Pancreas (tissue), 10 donors: ENCODE measurements around the gene STPG4. TPM values are rescaled to one million over a fixed set of nuclear protein-coding genes. Genes with fewer than 3 reads are reported as not detected.
A peak's percentile ranks its signal among the peaks of the same experiment; 100 is the strongest.

Experiments
- ATAC-seq, 4 donors: fragments of 200-7000 bp; cut with Tn5 transposase; one replicate each; pipeline versions ENCODE4 v1.8.0 to v1.9.1; 2020; ENCODE audit warnings: mild to moderate bottlenecking in 4 of 4, moderate library complexity in 4 of 4
- DNase-seq, 6 donors: peaks; one replicate each; pipeline ENCODE4 v3.0.0-alpha.2; 2020
- FAIRE-seq: peaks from 2 replicates; lab custom pipeline; 2012; peaks lifted over from hg19 to GRCh38; lab: Jason Lieb, UNC
- H3K27ac ChIP-seq, 4 donors: fragments of 200-600 bp; sonication (generic); 1 replicate in 3 of 4; 2 replicates in 1 of 4; pipeline versions ENCODE4 v1.5.0 to v1.8.0; 2020
- H3K27me3 ChIP-seq, 4 donors: fragments of 200-600 bp; one replicate each; pipeline ENCODE4 v1.8.0; 2021
- H3K36me3 ChIP-seq, 3 donors: fragments of 200-600 bp; sonication (generic) in 1 of 3; one replicate each; pipeline versions ENCODE4 v1.5.0 to v1.8.0; 2020 to 2021
- H3K4me1 ChIP-seq, 3 donors: fragments of 200-600 bp; one replicate each; pipeline ENCODE4 v1.8.0; 2021
- H3K4me3 ChIP-seq, 4 donors: fragments of 200-600 bp; sonication (generic) in 2 of 4; one replicate each; pipeline versions ENCODE4 v1.5.0 to v1.8.0; 2020 to 2021
- H3K9me3 ChIP-seq, 4 donors: fragments of 200-600 bp; one replicate each; pipeline ENCODE4 v1.8.0; 2021
- CTCF ChIP-seq, 4 donors: fragments of 200-600 bp; sonication (generic) in 3 of 4; IDR thresholded peaks; one replicate each; pipeline versions ENCODE4 v1.5.0 to v1.8.0; 2021; ENCODE audit warnings: antibody characterized with exemption in 4 of 4
- WGBS, 2 donors: extraction: QIAGEN DNeasy Blood & Tissue Kit; methylation state at CpG; one replicate each; pipeline ENCODE4 v1.1.7; 2013; 5-methylcytosine and 5-hydroxymethylcytosine counted together
- intact Hi-C, 3 donors: fragments of 100-400 bp; cut with DNase I; formaldehyde crosslinking; loops; one replicate each; pipeline versions ENCODE4 v1.11.1 to v1.14.2; 2022
- polyA plus RNA-seq, 2 donors: library from polyadenylated mRNA; stranded (reverse); fragments of 200-250 nt; gene quantifications; one replicate each; pipeline ENCODE4 v1.2.3, GENCODE V29; 2013
- total RNA-seq, 6 donors: library from RNA; stranded (reverse); fragmentation: NEBNext Ultra II Directional in 4 of 6; extraction: Animal tissue kit (Norgen Biotek cat#: 25700) in 4 of 6; gene quantifications; one replicate each; pipeline versions ENCODE4 v1.2.1 to v1.2.4, GENCODE V29; 2021 to 2023
- donor health status: healthy with polysubstance abuse.
- donor health status: DM: no; HTN: no; CAD: no; lungs with moderate emphysema.
- donor health status: DM: no; HTN: no; CAD: no.
- donor health status: control.
- donor health status: control.
- donor health status: Bipolar disorder and iron deficiency.
- donor health status: DM: yes; HTN: yes; CAD: no.
- donor health status: DM: no; HTN: no; CAD: no.
- donor health status: DM: no; HTN: no; CAD: no.
- donor health status: DM: yes; HTN: yes; CAD: no.

The STPG4 gene
- total and polyA plus RNA-seq, 8 donors = not detected

- Histone ChIP-seq H3K4me1 (peaks cover 0 to 18% (median 8%) of the 10 kb centered on the region in 3 donors), H3K4me3 (no peak overlapping the region), H3K27me3 (no peaks in the 10 kb centered on the region), H3K27ac (no peak overlapping the region), H3K9me3 (no peaks in the 10 kb centered on the region), H3K36me3 (peaks cover 0 to 10% (median 0%) of the 10 kb centered on the region in 3 donors)
- ATAC-seq = no peak
- WGBS, 2 donors = 82 to 86% methylated on average over 14 of the region's 14 CpGs
- peak in 1 of 6 donors; percentile 66 for DNase-seq
- intact Hi-C loops = no loop called here
- no peak for FAIRE-seq
- no peak for TF ChIP-seq CTCF (IDR thresholded peaks at IDR 0.05)
Observed at GRCh38 chr2:47067788-47068407, 87.2 kb downstream of the STPG4 start.

- intact Hi-C loops = no loop called here
- Histone ChIP-seq H3K4me3 (no peak overlapping the region), H3K27ac (no peak overlapping the region), H3K27me3 (no peaks in the 10 kb centered on the region), H3K36me3 (peaks cover 0 to 19% (median 0%) of the 10 kb centered on the region in 3 donors), H3K9me3 (no peaks in the 10 kb centered on the region), H3K4me1 (peaks cover 0 to 18% (median 8%) of the 10 kb centered on the region in 3 donors)
- peak in 1 of 6 donors; percentile 31 for DNase-seq
- 73 to 85% methylated on average over 4 of the region's 4 CpGs for WGBS, 2 donors
- TF ChIP-seq CTCF (IDR thresholded peaks at IDR 0.05) = no peak
- peak in 1 of 4 donors; percentile 13 for ATAC-seq
- FAIRE-seq = no peak
Observed at GRCh38 chr2:47065771-47066380, 89.2 kb downstream of the STPG4 start.

- ATAC-seq = no peak
- Histone ChIP-seq H3K27me3 (no peaks in the 10 kb centered on the region), H3K4me1 (peaks cover 0 to 18% (median 8%) of the 10 kb centered on the region in 3 donors), H3K27ac (no peak overlapping the region), H3K36me3 (peaks cover 0 to 24% (median 0%) of the 10 kb centered on the region in 3 donors), H3K4me3 (no peak overlapping the region), H3K9me3 (no peaks in the 10 kb centered on the region)
- no peak for DNase-seq
- no peak for TF ChIP-seq CTCF (IDR thresholded peaks at IDR 0.05)
- 64 to 65% methylated on average over 3 of the region's 3 CpGs for WGBS, 2 donors
- intact Hi-C loops = no loop called here
- FAIRE-seq = no peak
Observed at GRCh38 chr2:47065343-47065742, 89.8 kb downstream of the STPG4 start.

GRCh38 chr2:47064106-47064505, 91.0 kb downstream of the STPG4 start:
- Histone ChIP-seq H3K27me3 (no peaks in the 10 kb centered on the region), H3K4me3 (no peak overlapping the region), H3K27ac (no peak overlapping the region), H3K4me1 (peaks cover 0 to 5% (median 4%) of the 10 kb centered on the region in 3 donors), H3K9me3 (no peaks in the 10 kb centered on the region), H3K36me3 (peaks cover 0 to 24% (median 0%) of the 10 kb centered on the region in 3 donors)
- intact Hi-C loops = no loop called here
- 90% methylated on average over 5 of the region's 5 CpGs for WGBS, 2 donors
- no peak for FAIRE-seq
- TF ChIP-seq CTCF (IDR thresholded peaks at IDR 0.05) = no peak
- peak in 1 of 6 donors; percentile 13 for DNase-seq
- ATAC-seq = no peak

- DNase-seq (peak in 1 of 6 donors; percentile 27), ATAC-seq (no peak), FAIRE-seq (no peak)
- H3K4me3 ChIP-seq = no peak overlapping the region
- whole genome bisulfite sequencing, 2 donors = 76 to 78% methylated on average over 4 of the region's 4 CpGs
- H3K27me3 ChIP-seq = no peaks in the 10 kb centered on the region
- H3K27ac ChIP-seq = no peak overlapping the region
- intact Hi-C loops = no loop called here
- no peak for TF ChIP-seq CTCF (IDR thresholded peaks at IDR 0.05)
- no peaks in the 10 kb centered on the region for H3K9me3 ChIP-seq
- H3K4me1 ChIP-seq = no peaks in the 10 kb centered on the region
- peaks cover 0 to 24% (median 0%) of the 10 kb centered on the region in 3 donors for H3K36me3 ChIP-seq
Observed at GRCh38 chr2:47063538-47063930, 91.6 kb downstream of the STPG4 start.
